GM23338 (cell line): ENCODE measurements around the gene KCNQ1OT1. TPM values are rescaled to one million over a fixed set of nuclear protein-coding genes. Genes with fewer than 3 reads are reported as not detected.

Experiments
- ATAC-seq: fragments of 200-7000 bp; cut with Tn5 transposase; 3 replicates; pipeline ENCODE4 v1.9.1; 2020
- DNase-seq: peaks from one replicate; pipeline ENCODE4 v3.0.0-alpha.2; 2015; ENCODE audit warnings: low spot score
- H2AFZ ChIP-seq: fragments of 200-600 bp; sonication (generic); 2 replicates; pipeline ENCODE4 v1.8.0; 2016; ENCODE audit warnings: antibody characterized with exemption, mild to moderate bottlenecking, moderate library complexity
- H3F3A ChIP-seq: fragments of 200-600 bp; sonication (generic); replicated peaks from 2 replicates; pipeline ENCODE4 v1.8.0; 2017; ENCODE audit warnings: antibody characterized with exemption, mixed run types, low read depth
- H3K27ac ChIP-seq: fragments of 200-600 bp; sonication (generic); 2 replicates; pipeline ENCODE4 v1.6.1; 2016; ENCODE audit warnings: low read depth
- H3K27me3 ChIP-seq: fragments of 200-600 bp; sonication (generic); 2 replicates; pipeline ENCODE4 v1.8.0; 2016; ENCODE audit warnings: mild to moderate bottlenecking, mixed run types, moderate library complexity; ENCODE audit not compliant: insufficient read depth
- H3K36me3 ChIP-seq: fragments of 200-600 bp; sonication (generic); 2 replicates; pipeline ENCODE4 v1.8.0; 2016; ENCODE audit warnings: mild to moderate bottlenecking; ENCODE audit not compliant: insufficient read depth
- H3K4me1 ChIP-seq: fragments of 200-600 bp; sonication (generic); 2 replicates; pipeline ENCODE4 v1.8.0; 2016; ENCODE audit warnings: mild to moderate bottlenecking, moderate library complexity; ENCODE audit not compliant: insufficient read depth
- H3K4me2 ChIP-seq: fragments of 200-600 bp; sonication (generic); 2 replicates; pipeline ENCODE4 v1.7.1; 2017; ENCODE audit warnings: mixed run types
- H3K4me3 ChIP-seq: fragments of 200-600 bp; sonication (generic); 2 replicates; pipeline ENCODE4 v1.6.1; 2016; ENCODE audit warnings: mixed run types
- H3K79me2 ChIP-seq: fragments of 200-600 bp; sonication (generic); replicated peaks from 2 replicates; pipeline ENCODE4 v1.8.0; 2017; ENCODE audit warnings: mild to moderate bottlenecking; ENCODE audit not compliant: insufficient read depth
- H3K9me2 ChIP-seq: fragments of 200-600 bp; sonication (generic); 2 replicates; pipeline ENCODE4 v1.8.0; 2017; ENCODE audit not compliant: insufficient read depth
- H4K20me1 ChIP-seq: fragments of 200-600 bp; sonication (generic); replicated peaks from 2 replicates; pipeline ENCODE4 v1.8.0; 2017; ENCODE audit warnings: mild to moderate bottlenecking; ENCODE audit not compliant: insufficient read depth
- H3K27ac Mint-ChIP-seq: 2 replicates; pipeline ENCODE4 v1.8.0; 2020; ENCODE audit warnings: inconsistent platforms, mild to moderate bottlenecking, moderate library complexity, mixed read lengths
- H3K27me3 Mint-ChIP-seq: 3 replicates; pipeline ENCODE4 v1.8.0; 2022; ENCODE audit warnings: low read depth, mild to moderate bottlenecking, moderate library complexity, mixed read lengths, inconsistent platforms; ENCODE audit not compliant: insufficient read depth, poor library complexity
- H3K36me3 Mint-ChIP-seq: 3 replicates; pipeline ENCODE4 v1.8.0; 2021; ENCODE audit warnings: low read depth, mild to moderate bottlenecking, inconsistent platforms, moderate library complexity, mixed read lengths
- H3K4me1 Mint-ChIP-seq: 3 replicates; pipeline ENCODE4 v1.8.0; 2020; ENCODE audit warnings: mild to moderate bottlenecking, inconsistent platforms, mixed read lengths
- H3K4me3 Mint-ChIP-seq: 3 replicates; pipeline ENCODE4 v1.8.0; 2021; ENCODE audit warnings: moderate library complexity, mild to moderate bottlenecking, inconsistent platforms, mixed read lengths
- H3K9me3 Mint-ChIP-seq: 3 replicates; pipeline ENCODE4 v1.8.0; 2020; ENCODE audit warnings: moderate library complexity, mild to moderate bottlenecking, inconsistent platforms, mixed read lengths
- CTCF ChIP-seq, 2 experiments: fragments of 200-600 bp in 1 of 2; sonication (generic) in 1 of 2; conservative IDR thresholded peaks; 2 replicates each; pipeline versions ENCODE4 v1.5.1 to v1.6.1; 2016 to 2017; ENCODE audit warnings: antibody characterized with exemption in 2 of 2, low read depth in 2 of 2, mild to moderate bottlenecking in 2 of 2, moderate library complexity in 1 of 2
- ZNF462 ChIP-seq: fragments of 250-450 bp; sonication (Bioruptor Pico); IDR thresholded peaks from 2 replicates; pipeline ENCODE4 v1.5.0; 2020; ENCODE audit warnings: mild to moderate bottlenecking, moderate library complexity
- polyA plus RNA-seq: library from polyadenylated mRNA; unstranded; fragments of >200 nt; fragmentation: Nextera tagmentation; extraction: Ambion mirVana; gene quantifications from 2 replicates; pipeline ENCODE4 v1.2.1, GENCODE V29; 2016
- total RNA-seq: library from RNA; depleted of rRNA; stranded (reverse); fragments of >200 nt; shearing (Covaris generic); gene quantifications from 2 replicates; pipeline ENCODE4 v1.2.3, GENCODE V29; 2014
- TF ChIP-seq, protein P1 (sequence below): IDR thresholded peaks from one replicate; pipeline ENCODE4 v1.6.1; 2018; ENCODE audit warnings: antibody characterized with exemption; ENCODE audit not compliant: unreplicated experiment

The KCNQ1OT1 gene
- total and polyA plus RNA-seq, 2 experiments from 2014 or later, result 1.5 to 4.2 TPM

DNA sequence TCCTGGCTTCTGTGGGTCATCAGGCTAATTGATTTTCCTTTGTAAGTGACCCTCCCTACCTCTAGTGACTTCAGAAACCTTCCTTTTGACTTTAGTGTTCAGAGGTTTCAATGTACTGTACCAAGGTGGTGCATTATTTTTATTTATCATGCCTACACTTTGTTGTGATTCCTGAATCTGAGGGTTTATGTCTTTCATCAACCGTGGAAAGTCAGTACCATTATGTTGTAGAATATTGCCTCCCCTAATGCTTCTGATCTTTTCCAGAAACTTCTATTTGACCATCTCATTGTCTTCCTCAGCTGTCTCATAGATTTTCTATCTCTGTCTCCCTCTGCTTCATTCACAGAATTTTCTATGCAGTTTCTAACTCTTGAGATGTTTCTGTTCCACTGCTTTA is 105.5 kb downstream of the KCNQ1OT1 start (continued):
- TF ChIP-seq ZNF462 (CRISPR knock-in tag) (no peak), CTCF (conservative IDR thresholded peaks at IDR 0.05; ENCODE audit: low read depth in 2 of 2) (no peak)

DNA sequence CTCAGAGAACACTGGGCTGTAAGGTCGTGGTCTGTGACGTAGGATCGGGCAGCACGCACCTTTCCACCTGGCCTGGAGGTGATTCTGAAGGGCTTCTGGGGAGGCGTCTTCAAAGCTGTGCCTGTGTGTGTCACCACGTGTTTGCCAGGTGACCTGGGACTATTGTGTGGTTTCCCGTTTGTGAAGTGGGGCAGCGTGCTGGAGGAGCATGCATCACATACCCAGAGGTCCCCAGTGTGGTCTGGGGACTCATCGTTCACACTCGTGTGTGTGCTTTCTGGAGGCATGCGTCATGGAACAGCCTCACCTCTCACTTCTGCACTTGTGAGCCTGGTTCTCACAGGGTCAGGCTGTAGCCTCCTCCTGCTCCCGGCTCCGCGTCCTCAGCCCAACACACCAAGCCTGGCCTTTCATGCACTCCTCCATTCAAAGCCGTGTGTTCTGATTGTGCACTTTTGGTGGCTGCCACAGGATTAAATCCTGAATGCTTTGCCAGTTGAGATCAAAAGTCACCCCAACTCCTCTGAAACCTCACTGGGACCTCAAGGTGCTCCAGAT is 106.3 kb downstream of the KCNQ1OT1 start:
- Histone ChIP-seq H3F3A (no peaks in the 10 kb centered on the region), H3K27me3 (peaks cover 100% of the 10 kb centered on the region)

More for the DNA sequence above, 106.3 kb downstream of the KCNQ1OT1 start:
- Mint-ChIP-seq H3K4me1 (peaks cover 3% of the 10 kb centered on the region; the same call in 1 of the 3 replicates), H3K36me3 (peaks cover 5% of the 10 kb centered on the region; the same call in 2 of the 3 replicates), H3K27ac (no peak overlapping the region), H3K27me3 (peaks cover 90% of the 10 kb centered on the region), H3K9me3 (peaks cover 14% of the 10 kb centered on the region), H3K4me3 (no peak overlapping the region)
- Histone ChIP-seq H3K4me2 (no peak overlapping the region), H3K36me3 (no peaks in the 10 kb centered on the region), H2AFZ (no peak overlapping the region), H4K20me1 (no peaks in the 10 kb centered on the region), H3K4me3 (no peak overlapping the region), H3K4me1 (no peaks in the 10 kb centered on the region), H3K79me2 (no peaks in the 10 kb centered on the region), H3K27ac (no peak overlapping the region), H3K9me2 (no peaks in the 10 kb centered on the region)
- DNase-seq (no peak), ATAC-seq (no peak)
- TF ChIP-seq, protein P1, sequence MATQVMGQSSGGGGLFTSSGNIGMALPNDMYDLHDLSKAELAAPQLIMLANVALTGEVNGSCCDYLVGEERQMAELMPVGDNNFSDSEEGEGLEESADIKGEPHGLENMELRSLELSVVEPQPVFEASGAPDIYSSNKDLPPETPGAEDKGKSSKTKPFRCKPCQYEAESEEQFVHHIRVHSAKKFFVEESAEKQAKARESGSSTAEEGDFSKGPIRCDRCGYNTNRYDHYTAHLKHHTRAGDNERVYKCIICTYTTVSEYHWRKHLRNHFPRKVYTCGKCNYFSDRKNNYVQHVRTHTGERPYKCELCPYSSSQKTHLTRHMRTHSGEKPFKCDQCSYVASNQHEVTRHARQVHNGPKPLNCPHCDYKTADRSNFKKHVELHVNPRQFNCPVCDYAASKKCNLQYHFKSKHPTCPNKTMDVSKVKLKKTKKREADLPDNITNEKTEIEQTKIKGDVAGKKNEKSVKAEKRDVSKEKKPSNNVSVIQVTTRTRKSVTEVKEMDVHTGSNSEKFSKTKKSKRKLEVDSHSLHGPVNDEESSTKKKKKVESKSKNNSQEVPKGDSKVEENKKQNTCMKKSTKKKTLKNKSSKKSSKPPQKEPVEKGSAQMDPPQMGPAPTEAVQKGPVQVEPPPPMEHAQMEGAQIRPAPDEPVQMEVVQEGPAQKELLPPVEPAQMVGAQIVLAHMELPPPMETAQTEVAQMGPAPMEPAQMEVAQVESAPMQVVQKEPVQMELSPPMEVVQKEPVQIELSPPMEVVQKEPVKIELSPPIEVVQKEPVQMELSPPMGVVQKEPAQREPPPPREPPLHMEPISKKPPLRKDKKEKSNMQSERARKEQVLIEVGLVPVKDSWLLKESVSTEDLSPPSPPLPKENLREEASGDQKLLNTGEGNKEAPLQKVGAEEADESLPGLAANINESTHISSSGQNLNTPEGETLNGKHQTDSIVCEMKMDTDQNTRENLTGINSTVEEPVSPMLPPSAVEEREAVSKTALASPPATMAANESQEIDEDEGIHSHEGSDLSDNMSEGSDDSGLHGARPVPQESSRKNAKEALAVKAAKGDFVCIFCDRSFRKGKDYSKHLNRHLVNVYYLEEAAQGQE, result no peak
